GM18858 (cell line): ENCODE data around the gene HOGA1.
"Not testable (repeated sequence)": the region's sequence is repeated elsewhere in the genome, so short reads cannot be mapped to it uniquely, and the experiment has no call there.

Source experiments
- ATAC-seq: cut with Tn5 transposase; IDR thresholded peaks from one replicate; pipeline ENCODE4 v1.9.1; 2021; ENCODE audit not compliant: unreplicated experiment

The HOGA1 gene

GRCh38 chr10:97644936-97645335 lies 60.7 kb downstream of the HOGA1 start:
- ATAC-seq = no peak

GRCh38 chr10:97647556-97647955 lies 63.4 kb downstream of the HOGA1 start:
- no peak for ATAC-seq

- ATAC-seq = peak; percentile 95
Observed at GRCh38 chr10:97648562-97649404, 64.6 kb downstream of the HOGA1 start.

- ATAC-seq = not testable (repeated sequence)
Observed at GRCh38 chr10:97649405-97649750, 65.2 kb downstream of the HOGA1 start.

GRCh38 chr10:97650726-97651125 lies 66.5 kb downstream of the HOGA1 start:
- no peak for ATAC-seq

- no peak for ATAC-seq
Observed at GRCh38 chr10:97651773-97652172, 67.6 kb downstream of the HOGA1 start.

GRCh38 chr10:97656777-97657176 lies 72.6 kb downstream of the HOGA1 start:
- ATAC-seq = no peak

- ATAC-seq = no peak
Observed at GRCh38 chr10:97659589-97659988, 75.4 kb downstream of the HOGA1 start.
